ENCODE results near the gene ALKBH6. TPM values are rescaled to one million over a fixed set of nuclear protein-coding genes. Genes with fewer than 3 reads are reported as not detected.

The ALKBH6 gene
- total and polyA plus RNA-seq, 2 donors from 2014 or later: 21.5 to 21.7 TPM

GRCh38 chr19:36032251-36033104 lies 18.5 kb upstream of the ALKBH6 start, which contains the start of gene CLIP3:
Gene CLIP3, minus strand, starts transcription at chr19:36032873. Its CDS starts 516 bp downstream, at chr19:36032357.
- Histone ChIP-seq H3K27me3 (ENCODE audit: control insufficient read depth, insufficient read depth, low read length) (no peaks in the 10 kb centered on the region), H3K9ac (ENCODE audit: low read length in 3 of 3) (peak within 1 kb of the TSS in 2 of 3 donors; percentile 40 to 65), H3K4me1 (ENCODE audit: control insufficient read depth in 2 of 3, insufficient read depth in 2 of 3, low read depth in 1 of 3, low read length in 3 of 3) (peaks cover 0 to 2% (median 0%) of the 10 kb centered on the region in 3 donors), H3K9me3 (ENCODE audit: control insufficient read depth in 2 of 3, insufficient read depth in 1 of 3, low read length in 3 of 3) (no peaks in the 10 kb centered on the region), H3K36me3 (ENCODE audit: control insufficient read depth in 2 of 3, insufficient read depth in 3 of 3, low read length in 3 of 3) (no peaks in the 10 kb centered on the region), H3K27ac (ENCODE audit: low read depth in 2 of 2, low read length in 2 of 2) (peak within 1 kb of the TSS in 1 of 2 donors; percentile 51), H3K4me3 (ENCODE audit: low read length in 3 of 3) (peak within 1 kb of the TSS; percentile 54 to 68 (median 59))
- TF ChIP-seq CTCF (IDR thresholded peaks at IDR 0.05; ENCODE audit: borderline replicate concordance, extremely low read depth, insufficient read depth): no peak
- DNase-seq: peak; percentile 79 to 91 (median 88)
- no peak for FAIRE-seq
- intact Hi-C loops (cut with DNase I): no loop called here

GRCh38 chr19:36031308-36031707 lies 17.3 kb upstream of the ALKBH6 start:
- Histone ChIP-seq H3K36me3 (ENCODE audit: control insufficient read depth in 2 of 3, insufficient read depth in 3 of 3, low read length in 3 of 3) (no peaks in the 10 kb centered on the region), H3K27me3 (ENCODE audit: control insufficient read depth, insufficient read depth, low read length) (no peaks in the 10 kb centered on the region), H3K27ac (ENCODE audit: low read depth in 2 of 2, low read length in 2 of 2) (no peak overlapping the region), H3K9ac (ENCODE audit: low read length in 3 of 3) (no peak overlapping the region), H3K4me1 (ENCODE audit: control insufficient read depth in 2 of 3, insufficient read depth in 2 of 3, low read depth in 1 of 3, low read length in 3 of 3) (peaks cover 0 to 2% (median 0%) of the 10 kb centered on the region in 3 donors), H3K4me3 (ENCODE audit: low read length in 3 of 3) (peak overlapping the region in 1 of 3 donors; percentile 18), H3K9me3 (ENCODE audit: control insufficient read depth in 2 of 3, insufficient read depth in 1 of 3, low read length in 3 of 3) (no peaks in the 10 kb centered on the region)
- intact Hi-C loops (cut with DNase I): no loop called here
- TF ChIP-seq CTCF (IDR thresholded peaks at IDR 0.05; ENCODE audit: borderline replicate concordance, extremely low read depth, insufficient read depth): no peak
- FAIRE-seq (no peak), DNase-seq (no peak)

- intact Hi-C loops (cut with DNase I): no loop called here
- DNase-seq: no peak
- no peaks in the 10 kb centered on the region for H3K9me3 ChIP-seq (ENCODE audit: control insufficient read depth in 2 of 3, insufficient read depth in 1 of 3, low read length in 3 of 3)
- no peak overlapping the region for H3K9ac ChIP-seq (ENCODE audit: low read length in 3 of 3)
- no peak overlapping the region for H3K4me3 ChIP-seq (ENCODE audit: low read length in 3 of 3)
- H3K36me3 ChIP-seq (ENCODE audit: control insufficient read depth in 2 of 3, insufficient read depth in 3 of 3, low read length in 3 of 3): no peaks in the 10 kb centered on the region
- H3K27ac ChIP-seq (ENCODE audit: low read depth in 2 of 2, low read length in 2 of 2): no peak overlapping the region
- H3K27me3 ChIP-seq (ENCODE audit: control insufficient read depth, insufficient read depth, low read length): no peaks in the 10 kb centered on the region
- TF ChIP-seq CTCF (IDR thresholded peaks at IDR 0.05; ENCODE audit: borderline replicate concordance, extremely low read depth, insufficient read depth): no peak
- FAIRE-seq: no peak
- H3K4me1 ChIP-seq (ENCODE audit: control insufficient read depth in 2 of 3, insufficient read depth in 2 of 3, low read depth in 1 of 3, low read length in 3 of 3): peaks cover 0 to 2% (median 0%) of the 10 kb centered on the region in 3 donors
These were observed 16.5 kb upstream of the ALKBH6 start for GRCh38 chr19:36030264-36031148.
